ENCODE measurements around the gene DMP1. TPM values are rescaled to one million over a fixed set of nuclear protein-coding genes. Genes with fewer than 3 reads are reported as not detected.

DMP1 gene
- total RNA-seq, 4 donors from 2014 or later: not detected

DNA sequence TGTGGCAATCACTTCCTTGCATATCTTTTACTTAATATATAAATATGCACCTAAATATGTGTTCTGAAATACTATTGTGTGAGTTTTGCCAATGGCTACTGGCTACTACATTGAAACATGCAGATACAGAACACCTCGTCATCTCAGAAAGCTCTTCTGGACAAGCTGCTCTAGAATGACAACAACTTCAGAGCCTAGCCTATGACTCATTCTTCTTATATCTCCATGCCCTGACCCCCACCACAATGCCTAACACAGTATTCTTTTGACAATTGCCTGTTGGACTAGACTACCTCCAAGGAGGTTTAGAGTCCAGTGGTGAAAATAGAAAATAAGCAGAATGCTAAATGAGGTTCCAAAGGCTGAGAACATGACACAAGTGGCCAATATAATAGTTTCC lies 17.6 kb upstream of the DMP1 start:
- no peaks in the 10 kb centered on the region for H3K36me3 ChIP-seq
- TF ChIP-seq, protein P1, sequence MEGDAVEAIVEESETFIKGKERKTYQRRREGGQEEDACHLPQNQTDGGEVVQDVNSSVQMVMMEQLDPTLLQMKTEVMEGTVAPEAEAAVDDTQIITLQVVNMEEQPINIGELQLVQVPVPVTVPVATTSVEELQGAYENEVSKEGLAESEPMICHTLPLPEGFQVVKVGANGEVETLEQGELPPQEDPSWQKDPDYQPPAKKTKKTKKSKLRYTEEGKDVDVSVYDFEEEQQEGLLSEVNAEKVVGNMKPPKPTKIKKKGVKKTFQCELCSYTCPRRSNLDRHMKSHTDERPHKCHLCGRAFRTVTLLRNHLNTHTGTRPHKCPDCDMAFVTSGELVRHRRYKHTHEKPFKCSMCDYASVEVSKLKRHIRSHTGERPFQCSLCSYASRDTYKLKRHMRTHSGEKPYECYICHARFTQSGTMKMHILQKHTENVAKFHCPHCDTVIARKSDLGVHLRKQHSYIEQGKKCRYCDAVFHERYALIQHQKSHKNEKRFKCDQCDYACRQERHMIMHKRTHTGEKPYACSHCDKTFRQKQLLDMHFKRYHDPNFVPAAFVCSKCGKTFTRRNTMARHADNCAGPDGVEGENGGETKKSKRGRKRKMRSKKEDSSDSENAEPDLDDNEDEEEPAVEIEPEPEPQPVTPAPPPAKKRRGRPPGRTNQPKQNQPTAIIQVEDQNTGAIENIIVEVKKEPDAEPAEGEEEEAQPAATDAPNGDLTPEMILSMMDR (IDR thresholded peaks at IDR 0.05): no peak
- no peak for TF ChIP-seq POLR2A (IDR thresholded peaks at IDR 0.05)
- H3K27me3 ChIP-seq: no peaks in the 10 kb centered on the region
- WGBS, 2 donors: 69 to 76% methylated on average over 1 of the region's 1 CpG
- H3K4me3 ChIP-seq: no peak overlapping the region
- H3K9me3 ChIP-seq: no peaks in the 10 kb centered on the region
- intact Hi-C loops (cut with DNase I): no loop called here
- H3K27ac ChIP-seq: no peak overlapping the region
- no peak for DNase-seq
- H3K4me1 ChIP-seq: peaks cover 0 to 7% (median 0%) of the 10 kb centered on the region in 3 donors

DNA sequence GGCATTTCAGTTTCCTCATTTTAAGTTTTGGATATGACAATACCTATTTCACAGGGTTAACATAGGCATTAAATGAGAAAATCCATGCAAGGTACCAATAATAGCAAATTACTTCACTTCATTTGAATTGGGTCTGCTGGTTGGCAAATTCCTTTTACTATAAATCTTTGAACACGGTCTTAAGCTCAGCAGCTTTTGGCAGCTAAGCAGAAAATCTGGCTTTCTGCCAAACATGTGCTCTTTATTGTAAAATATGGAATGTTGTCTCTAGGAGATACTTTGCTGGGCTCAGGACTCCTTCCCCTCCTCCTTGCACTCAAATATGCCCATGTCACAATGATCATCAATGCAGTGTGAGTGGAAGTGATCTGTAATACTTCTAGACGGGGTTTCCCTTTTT lies 16.8 kb upstream of the DMP1 start:
- no peak overlapping the region for H3K27ac ChIP-seq
- no peak for TF ChIP-seq POLR2A (IDR thresholded peaks at IDR 0.05)
- TF ChIP-seq, protein P1 (IDR thresholded peaks at IDR 0.05): no peak
- H3K27me3 ChIP-seq: no peaks in the 10 kb centered on the region
- H3K36me3 ChIP-seq: no peaks in the 10 kb centered on the region
- WGBS, 2 donors: 25 to 28% methylated on average over 2 of the region's 2 CpGs
- H3K9me3 ChIP-seq: no peaks in the 10 kb centered on the region
- intact Hi-C loops (cut with DNase I): no loop called here
- H3K4me1 ChIP-seq: peaks cover 0 to 7% (median 0%) of the 10 kb centered on the region in 3 donors
- no peak overlapping the region for H3K4me3 ChIP-seq
- no peak for DNase-seq

DNA sequence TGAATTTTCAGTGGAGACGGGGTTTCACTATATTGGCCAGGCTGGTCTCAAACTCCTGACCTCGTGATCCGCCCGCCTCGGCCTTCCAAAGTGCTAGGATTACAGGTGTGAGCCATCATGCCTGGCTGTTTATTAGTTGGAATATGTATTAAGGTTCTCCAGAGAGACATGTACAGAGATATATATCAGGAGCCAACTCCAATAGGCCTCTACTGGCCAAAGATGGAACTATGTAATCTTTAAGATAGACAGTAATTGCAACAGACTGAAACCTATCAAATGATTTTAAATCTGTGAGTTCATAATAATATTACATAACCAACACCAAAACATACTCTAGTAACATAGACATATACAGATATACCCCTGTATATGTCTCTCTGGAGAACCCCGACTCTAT lies 5.8 kb upstream of the DMP1 start:
- intact Hi-C loops (cut with DNase I): no loop called here
- H3K27ac ChIP-seq: no peak overlapping the region
- H3K4me3 ChIP-seq: no peak overlapping the region
- no peaks in the 10 kb centered on the region for H3K9me3 ChIP-seq
- no peaks in the 10 kb centered on the region for H3K4me1 ChIP-seq
- no peaks in the 10 kb centered on the region for H3K27me3 ChIP-seq
- H3K36me3 ChIP-seq: no peaks in the 10 kb centered on the region
- WGBS, 2 donors: 92 to 93% methylated on average over 2 to 6 of the region's 6 CpGs
- DNase-seq: no peak
- TF ChIP-seq POLR2A (IDR thresholded peaks at IDR 0.05): no peak
- TF ChIP-seq, protein P1 (IDR thresholded peaks at IDR 0.05): no peak

DNA sequence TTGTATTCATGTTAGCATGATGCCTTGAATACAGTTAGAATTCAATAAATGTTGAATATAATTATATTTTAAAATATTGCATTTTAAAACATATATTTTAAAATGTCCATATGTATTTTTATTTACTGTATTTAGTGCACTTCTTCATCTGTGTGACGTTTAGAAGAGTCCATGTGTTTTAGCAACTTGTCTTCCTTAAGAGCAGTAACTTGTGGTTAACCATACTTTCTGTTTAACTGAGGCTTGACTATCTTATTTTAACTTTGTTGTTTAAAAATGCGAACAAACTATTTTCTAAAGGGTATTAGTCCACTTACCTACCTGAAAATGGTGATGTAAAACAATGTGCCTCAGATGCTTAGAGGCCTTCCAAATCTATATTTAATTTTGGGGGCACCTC lies 858 bp downstream of the DMP1 start:
- no peak overlapping the region for H3K4me3 ChIP-seq

DNA sequence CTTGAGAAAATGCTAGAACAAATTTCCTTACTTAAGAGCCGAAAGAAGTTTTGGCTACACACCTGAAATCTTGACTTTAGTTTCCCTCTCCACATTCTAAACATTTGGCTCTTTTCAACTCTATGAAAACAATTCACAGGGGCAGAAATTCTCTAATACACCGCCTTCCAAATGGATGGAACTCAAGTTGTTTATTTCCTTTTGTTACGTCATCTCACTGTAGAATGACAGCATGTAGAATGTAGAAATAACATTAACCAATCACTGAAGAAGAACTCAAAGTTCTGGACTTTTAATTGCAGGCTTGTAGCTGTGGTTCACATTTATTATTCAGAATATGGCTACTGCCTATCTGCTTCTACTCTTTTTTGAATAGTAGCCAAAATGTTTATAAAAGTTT lies 1.9 kb downstream of the DMP1 start:
- TF ChIP-seq POLR2A (IDR thresholded peaks at IDR 0.05): no peak
- TF ChIP-seq, protein P1 (IDR thresholded peaks at IDR 0.05): no peak
- Histone ChIP-seq H3K9me3 (no peaks in the 10 kb centered on the region), H3K27ac (no peak overlapping the region), H3K27me3 (no peaks in the 10 kb centered on the region), H3K4me1 (no peaks in the 10 kb centered on the region), H3K4me3 (no peak overlapping the region), H3K36me3 (no peaks in the 10 kb centered on the region)
- DNase-seq: no peak
- intact Hi-C loops (cut with DNase I): no loop called here
- WGBS, 2 donors: 85 to 87% methylated on average over 3 of the region's 3 CpGs

More for the DNA sequence above, 858 bp downstream of the DMP1 start:
- 71 to 75% methylated on average over 2 of the region's 2 CpGs for WGBS, 2 donors
- H3K36me3 ChIP-seq: no peaks in the 10 kb centered on the region
- intact Hi-C loops (cut with DNase I): no loop called here
- DNase-seq: no peak
- no peaks in the 10 kb centered on the region for H3K4me1 ChIP-seq
- TF ChIP-seq, protein P1 (IDR thresholded peaks at IDR 0.05): no peak
- no peak for TF ChIP-seq POLR2A (IDR thresholded peaks at IDR 0.05)
- H3K27ac ChIP-seq: no peak overlapping the region
- H3K27me3 ChIP-seq: no peaks in the 10 kb centered on the region
- H3K9me3 ChIP-seq: no peaks in the 10 kb centered on the region
